HCEC 1CT (cell line): ENCODE measurements around the gene SRC.
"Not testable (repeated sequence)": the region's sequence is repeated elsewhere in the genome, so short reads cannot be mapped to it uniquely, and the experiment has no call there.

Source experiments
- DNase-seq: peaks from one replicate; pipeline ENCODE4 v3.0.0-alpha.2; 2017

Gene SRC

GRCh38 chr20:37364927-37365272, 19.0 kb downstream of the SRC start:
- no peak for DNase-seq

- no peak for DNase-seq
Measured at GRCh38 chr20:37365760-37366638, 20.1 kb downstream of the SRC start.

GRCh38 chr20:37366743-37367142, 20.8 kb downstream of the SRC start:
- DNase-seq: no peak

DNA sequence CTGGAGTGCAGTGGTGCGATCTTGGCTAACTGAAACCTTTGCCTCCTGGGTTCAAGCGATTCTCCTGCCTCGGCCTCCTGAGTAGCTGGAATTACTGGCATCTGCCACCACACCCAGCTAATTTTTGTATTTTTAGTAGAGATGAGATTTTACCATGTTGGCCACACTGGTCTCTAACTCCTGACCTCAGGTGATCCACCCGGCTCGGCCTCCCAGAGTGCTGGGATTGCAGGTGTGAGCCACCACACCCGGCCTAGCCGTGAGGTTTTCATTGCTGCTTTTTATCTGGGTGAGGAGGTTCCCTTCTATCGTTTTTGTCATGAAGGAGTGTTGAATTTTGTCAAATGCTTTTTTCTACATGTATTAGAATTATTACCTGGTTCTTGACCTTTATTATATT, 23.9 kb downstream of the SRC start:
- no peak for DNase-seq

GRCh38 chr20:37371845-37372244, 25.9 kb downstream of the SRC start:
- DNase-seq: not testable (repeated sequence)

- DNase-seq: no peak
Measured at GRCh38 chr20:37372441-37372840, 26.5 kb downstream of the SRC start.

DNA sequence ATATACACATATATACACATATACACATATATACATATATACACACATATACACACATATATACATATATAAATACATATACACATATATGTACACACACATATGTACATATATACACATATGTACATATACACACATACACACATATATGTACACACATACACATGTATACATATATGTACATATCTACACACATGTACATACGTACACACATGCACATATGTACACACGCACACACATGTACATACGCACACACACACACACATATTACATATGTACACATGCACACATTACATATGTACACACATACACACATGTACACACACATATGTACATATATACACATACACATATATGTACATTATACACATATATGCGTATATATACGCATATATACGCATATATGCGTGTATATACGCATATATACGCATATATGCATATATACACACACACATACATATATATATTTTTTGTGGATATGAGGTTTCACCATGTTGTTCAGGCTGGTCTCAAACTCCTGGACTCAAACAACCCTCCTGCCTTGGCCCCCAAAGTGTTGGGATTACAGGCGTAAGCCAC, 27.2 kb downstream of the SRC start:
- DNase-seq: no peak

DNA sequence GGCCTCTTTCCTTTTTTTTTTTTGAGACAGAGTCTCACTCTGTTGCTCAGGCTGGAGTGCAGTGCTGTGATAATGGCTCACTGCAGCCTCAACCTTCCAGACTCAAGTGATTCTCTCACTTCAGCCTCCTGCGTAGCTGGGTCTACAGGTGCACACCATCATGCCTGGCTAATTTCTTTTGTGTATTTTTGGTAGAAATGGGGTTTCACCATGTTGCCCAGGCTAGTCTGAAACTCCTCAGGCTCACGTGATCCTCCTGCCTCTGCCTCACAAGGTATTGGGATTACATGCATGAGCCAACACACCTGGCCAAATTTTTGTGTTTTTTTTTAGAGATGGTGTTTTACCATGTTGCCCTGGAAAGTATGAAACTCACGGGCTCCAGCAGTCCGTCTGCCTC, 29.3 kb downstream of the SRC start:
- no peak for DNase-seq

DNA sequence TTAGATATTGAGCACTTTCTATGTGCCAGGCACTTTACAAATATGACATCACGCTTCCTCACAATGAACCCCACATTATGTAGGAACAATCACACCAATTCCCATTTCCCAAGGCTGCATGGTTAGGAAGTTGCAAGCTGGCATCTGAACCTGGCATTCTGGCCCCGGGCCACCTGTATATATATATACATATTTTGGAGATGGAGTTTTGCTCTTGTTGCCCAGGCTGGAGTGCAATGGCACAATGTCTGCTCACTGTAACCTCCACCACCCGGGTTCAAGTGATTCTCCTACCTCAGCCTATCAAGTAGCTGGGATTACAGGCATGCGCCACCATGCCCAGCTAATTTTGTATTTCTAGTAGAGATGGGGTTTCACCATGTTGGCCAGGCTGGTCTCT, 30.4 kb downstream of the SRC start:
- no peak for DNase-seq

GRCh38 chr20:37376791-37377190, 30.9 kb downstream of the SRC start:
- DNase-seq: no peak

- no peak for DNase-seq
Measured at GRCh38 chr20:37377346-37378081, 31.6 kb downstream of the SRC start.

- no peak for DNase-seq
Measured at GRCh38 chr20:37378420-37378784, 32.5 kb downstream of the SRC start.

GRCh38 chr20:37378785-37379598, 33.1 kb downstream of the SRC start:
- DNase-seq: no peak

DNA sequence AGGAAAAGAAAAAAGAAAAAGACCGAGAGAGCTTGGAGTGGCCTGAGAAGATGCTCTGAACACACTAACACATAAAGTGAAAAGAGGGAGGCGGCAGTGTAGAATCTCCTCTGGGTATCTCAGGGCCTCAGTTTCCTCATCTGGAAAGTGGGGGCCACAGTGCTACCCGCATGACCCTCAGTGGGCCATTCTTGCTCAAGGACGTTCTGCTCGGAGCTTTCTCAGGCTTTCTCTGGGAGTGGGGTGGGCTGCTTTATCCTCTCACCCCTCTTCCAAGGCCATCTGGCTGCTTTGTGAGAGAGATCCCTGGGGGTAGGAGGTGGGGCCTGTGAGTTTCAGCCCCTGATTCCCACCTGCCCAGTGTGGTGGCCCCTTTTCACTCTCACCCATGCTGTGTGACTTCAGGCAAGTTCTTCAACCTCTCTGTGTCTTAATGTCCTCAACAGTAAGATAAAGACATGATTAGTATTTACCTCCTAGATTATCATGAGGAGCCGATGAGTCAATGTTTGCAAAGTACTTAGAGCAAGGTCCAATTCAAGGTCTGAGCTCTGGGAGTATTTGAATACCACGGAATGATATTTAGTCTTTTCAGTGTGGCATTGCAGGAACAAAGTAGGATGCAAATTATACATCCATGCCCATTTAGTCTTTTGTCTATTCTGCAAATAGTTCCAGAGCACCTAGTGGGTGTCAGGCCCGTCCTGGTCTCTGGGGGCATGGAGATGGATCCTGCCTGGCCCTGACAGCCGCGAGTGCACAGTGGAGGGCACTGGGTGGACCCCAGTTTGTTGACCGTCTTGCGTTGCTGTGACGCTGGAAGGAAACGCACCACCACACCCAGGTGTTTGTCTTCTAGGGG, 34.3 kb downstream of the SRC start:
- DNase-seq: peak; percentile 22

GRCh38 chr20:37380864-37381579, 35.1 kb downstream of the SRC start:
- DNase-seq: no peak

- no peak for DNase-seq
Measured at GRCh38 chr20:37381621-37382471, 35.9 kb downstream of the SRC start.

- no peak for DNase-seq
Measured at GRCh38 chr20:37382482-37383120, 36.7 kb downstream of the SRC start.

DNA sequence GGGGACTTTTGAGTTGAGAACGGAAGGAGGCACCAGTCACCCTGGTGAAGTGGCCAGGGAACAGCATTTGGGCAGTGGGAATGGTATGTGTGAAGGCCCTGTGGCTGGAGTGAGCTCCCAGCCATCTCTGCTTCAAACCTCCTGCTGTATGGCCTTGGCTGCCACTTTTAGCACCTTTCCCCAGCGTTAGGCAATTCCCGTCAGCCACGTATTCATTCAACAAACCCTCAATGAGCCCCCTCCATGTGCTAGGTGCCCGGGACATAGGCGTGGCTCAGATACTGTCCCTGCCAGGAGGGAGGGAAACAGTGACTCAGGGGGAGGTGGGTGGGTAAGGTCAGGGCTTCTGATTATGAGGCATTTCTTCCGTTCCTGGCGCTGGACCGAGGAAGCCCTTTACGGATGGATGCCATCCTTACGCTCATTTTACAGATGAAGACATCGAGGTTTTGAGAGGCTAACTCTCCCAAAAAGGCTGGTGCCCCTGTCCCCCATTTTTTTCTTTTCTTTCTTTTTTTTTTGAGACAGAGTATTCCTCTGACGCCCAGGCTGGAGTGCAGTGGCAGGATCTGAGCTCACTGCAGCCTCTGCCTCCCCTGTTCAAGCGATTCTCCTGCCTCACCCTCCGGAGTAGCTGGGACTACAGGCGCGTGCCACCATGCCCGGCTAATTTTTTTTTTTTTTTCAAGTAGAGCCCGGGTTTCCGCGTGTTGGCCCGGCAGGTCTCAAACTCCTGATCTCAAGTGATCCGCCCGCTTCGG, 37.5 kb downstream of the SRC start:
- no peak for DNase-seq

DNA sequence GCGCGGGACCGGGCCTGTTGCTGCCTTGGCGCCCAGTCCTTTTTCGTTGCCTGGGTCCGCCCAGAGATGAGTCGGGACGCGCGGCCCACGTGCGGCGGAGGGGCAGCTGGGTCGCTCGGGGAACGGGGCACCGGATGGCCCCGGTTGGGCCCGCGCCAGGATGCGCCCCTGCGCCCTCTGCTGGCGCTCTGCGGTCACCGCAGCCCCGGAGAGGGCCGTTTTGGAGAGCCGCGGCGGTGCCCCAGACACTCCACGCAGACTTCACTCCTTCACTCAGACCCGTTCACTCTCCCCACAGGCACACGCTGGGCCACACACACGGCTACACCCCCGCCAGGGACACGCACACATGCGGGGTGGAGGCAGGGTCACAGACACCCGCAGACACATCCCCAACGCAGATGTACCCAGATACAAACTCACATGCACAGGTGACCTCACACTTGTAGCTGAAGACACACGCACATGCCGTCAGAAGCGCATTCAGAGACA, 38.8 kb downstream of the SRC start:
- DNase-seq: peak; percentile 41
